ENCODE results near the gene PSMD11. TPM values are rescaled to one million over a fixed set of nuclear protein-coding genes. Genes with fewer than 3 reads are reported as not detected.
A peak's percentile ranks its signal among the peaks of the same experiment; 100 is the strongest.

The PSMD11 gene
- total RNA-seq, 1 experiment from 2014 or later = 163 TPM

DNA sequence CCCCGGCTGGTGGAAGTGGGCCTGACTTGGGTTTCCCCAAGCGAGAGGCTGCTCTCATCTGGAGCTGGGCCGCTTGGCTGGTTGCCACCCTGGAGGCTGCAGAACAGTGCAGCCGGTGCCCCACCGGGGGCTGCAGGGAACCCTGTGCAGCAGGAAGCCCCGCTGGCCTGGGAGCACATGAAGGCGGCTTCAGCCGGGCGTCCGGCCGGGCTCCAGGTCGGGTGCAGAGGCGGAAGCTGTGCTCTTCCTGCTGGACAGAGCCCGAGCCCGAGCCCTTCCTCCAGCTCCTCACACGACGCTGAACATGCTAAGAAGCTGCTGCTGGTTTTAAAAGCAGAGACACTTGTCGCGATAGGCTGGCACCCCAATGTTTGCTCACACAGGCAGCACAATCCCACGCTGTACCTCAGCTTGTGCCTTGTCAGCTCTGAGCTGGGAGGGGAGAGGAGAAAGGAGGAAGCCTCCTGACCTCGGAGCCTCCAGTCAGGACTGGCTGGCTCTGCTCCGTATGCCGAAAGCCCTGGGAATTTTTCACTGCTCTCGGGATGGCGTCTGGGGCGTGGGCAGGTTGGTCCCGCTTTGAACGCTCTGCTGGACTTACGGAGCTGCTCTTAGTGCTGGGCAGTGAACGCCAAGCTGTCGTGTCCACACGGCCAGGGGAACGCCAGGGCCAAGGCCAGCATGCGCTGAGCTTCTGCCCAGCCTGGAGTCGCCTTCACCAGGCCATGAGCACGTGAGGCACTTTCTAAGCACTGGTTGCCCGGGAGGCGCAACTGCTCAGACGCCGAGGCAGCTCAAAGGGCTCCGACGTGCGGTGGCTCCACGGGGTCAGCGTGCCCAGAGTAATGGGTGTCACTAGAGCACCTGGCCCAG is 51.3 kb downstream of the PSMD11 start:
- no peaks in the 10 kb centered on the region for H4K20me1 ChIP-seq (ENCODE audit: low read length)
- no peaks in the 10 kb centered on the region for H3K9me3 ChIP-seq (ENCODE audit: low read length)
- H3K4me2 ChIP-seq (ENCODE audit: low read length) = no peak overlapping the region
- no peak overlapping the region for H3K27ac ChIP-seq (ENCODE audit: low read length)
- no peak for DNase-seq
- TF ChIP-seq, protein P1, sequence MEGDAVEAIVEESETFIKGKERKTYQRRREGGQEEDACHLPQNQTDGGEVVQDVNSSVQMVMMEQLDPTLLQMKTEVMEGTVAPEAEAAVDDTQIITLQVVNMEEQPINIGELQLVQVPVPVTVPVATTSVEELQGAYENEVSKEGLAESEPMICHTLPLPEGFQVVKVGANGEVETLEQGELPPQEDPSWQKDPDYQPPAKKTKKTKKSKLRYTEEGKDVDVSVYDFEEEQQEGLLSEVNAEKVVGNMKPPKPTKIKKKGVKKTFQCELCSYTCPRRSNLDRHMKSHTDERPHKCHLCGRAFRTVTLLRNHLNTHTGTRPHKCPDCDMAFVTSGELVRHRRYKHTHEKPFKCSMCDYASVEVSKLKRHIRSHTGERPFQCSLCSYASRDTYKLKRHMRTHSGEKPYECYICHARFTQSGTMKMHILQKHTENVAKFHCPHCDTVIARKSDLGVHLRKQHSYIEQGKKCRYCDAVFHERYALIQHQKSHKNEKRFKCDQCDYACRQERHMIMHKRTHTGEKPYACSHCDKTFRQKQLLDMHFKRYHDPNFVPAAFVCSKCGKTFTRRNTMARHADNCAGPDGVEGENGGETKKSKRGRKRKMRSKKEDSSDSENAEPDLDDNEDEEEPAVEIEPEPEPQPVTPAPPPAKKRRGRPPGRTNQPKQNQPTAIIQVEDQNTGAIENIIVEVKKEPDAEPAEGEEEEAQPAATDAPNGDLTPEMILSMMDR (conservative IDR thresholded peaks at IDR 0.05; ENCODE audit: low read depth, low read length) = no peak
- TF ChIP-seq EZH2 (IDR thresholded peaks at IDR 0.05; ENCODE audit: low read length, unreplicated experiment) (no peak), EZH2phosphoT487 (IDR thresholded peaks at IDR 0.05; ENCODE audit: borderline replicate concordance, low read length) (no peak)
- H3K9ac ChIP-seq (ENCODE audit: low read length) = no peak overlapping the region
- BruUV-seq (replicated peaks) = no TSS peak
- no peaks in the 10 kb centered on the region for H3K27me3 ChIP-seq (ENCODE audit: low read length)
- no peak overlapping the region for H2AFZ ChIP-seq (ENCODE audit: low read length)
- intact Hi-C loops (cut with micrococcal nuclease) = no loop called here
- H3K9me2 ChIP-seq (replicated peaks; ENCODE audit: low read length) = no peaks in the 10 kb centered on the region
- H3K4me3 ChIP-seq (ENCODE audit: low read length) = no peak overlapping the region
- H3K4me1 ChIP-seq (ENCODE audit: insufficient read depth, low read length) = peaks cover 17% of the 10 kb centered on the region
- no peak for ATAC-seq
- ChIA-PET CTCF (no interaction called here), POLR2A (ENCODE audit: unreplicated experiment) (no interaction called here)
- H3K79me2 ChIP-seq (ENCODE audit: low read length) = no peaks in the 10 kb centered on the region
- H3F3A ChIP-seq (ENCODE audit: low read length, unreplicated experiment) = no peaks in the 10 kb centered on the region
- H3K36me3 ChIP-seq (ENCODE audit: low read depth, low read length) = no peaks in the 10 kb centered on the region

DNA sequence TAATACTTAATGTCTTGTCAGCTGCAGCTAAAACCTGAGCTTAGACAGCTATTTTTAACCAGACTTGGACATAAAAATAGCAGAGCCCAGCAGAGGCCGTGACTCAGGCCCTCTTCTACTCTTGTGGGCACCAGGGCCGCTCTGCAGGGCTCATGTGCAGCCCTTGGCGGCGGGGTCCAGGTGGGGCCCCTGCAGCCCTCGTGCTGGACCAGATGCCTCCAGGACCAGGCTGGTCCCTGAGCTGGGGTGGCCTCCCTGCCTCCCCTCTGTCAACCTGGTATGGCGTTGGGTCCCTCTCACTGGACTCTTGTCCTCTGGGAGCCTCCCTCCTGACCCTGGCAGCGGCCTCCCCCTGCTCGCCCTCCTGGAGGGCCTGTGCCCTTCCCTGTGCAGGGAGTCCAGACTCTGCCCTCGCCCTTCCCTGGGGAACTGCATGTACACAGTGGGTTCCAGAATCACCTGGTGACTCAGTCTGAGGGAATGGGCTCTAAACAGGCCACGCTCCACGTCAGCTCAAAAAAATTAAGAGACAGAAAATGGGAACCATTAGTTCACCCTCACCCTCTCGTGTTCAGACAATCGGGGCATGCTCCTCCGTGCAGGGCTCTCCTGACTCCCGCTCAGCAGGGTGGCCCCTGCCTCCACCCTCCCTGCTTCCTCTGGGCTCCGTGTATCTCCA is 52.2 kb downstream of the PSMD11 start:
- Histone ChIP-seq H3K79me2 (ENCODE audit: low read length) (no peaks in the 10 kb centered on the region), H3K9me2 (replicated peaks; ENCODE audit: low read length) (no peaks in the 10 kb centered on the region), H3K4me1 (ENCODE audit: insufficient read depth, low read length) (peaks cover 17% of the 10 kb centered on the region), H3F3A (ENCODE audit: low read length, unreplicated experiment) (no peaks in the 10 kb centered on the region), H4K20me1 (ENCODE audit: low read length) (no peaks in the 10 kb centered on the region), H3K27me3 (ENCODE audit: low read length) (no peaks in the 10 kb centered on the region), H3K27ac (ENCODE audit: low read length) (peak overlapping the region; percentile 49), H2AFZ (ENCODE audit: low read length) (peak overlapping the region; percentile 66), H3K4me2 (ENCODE audit: low read length) (peak overlapping the region; percentile 43; the same call in 1 of the 2 replicates), H3K9me3 (ENCODE audit: low read length) (no peaks in the 10 kb centered on the region), H3K36me3 (ENCODE audit: low read depth, low read length) (no peaks in the 10 kb centered on the region), H3K9ac (ENCODE audit: low read length) (no peak overlapping the region), H3K4me3 (ENCODE audit: low read length) (no peak overlapping the region)
- CTCF ChIA-PET = no interaction called here
- peak; percentile 88 for ATAC-seq
- POLR2A ChIA-PET (ENCODE audit: unreplicated experiment) = no interaction called here
- peak; percentile 75 for DNase-seq
- TF ChIP-seq, protein P1 (conservative IDR thresholded peaks at IDR 0.05; ENCODE audit: low read depth, low read length) = no peak
- TF ChIP-seq EZH2phosphoT487 (IDR thresholded peaks at IDR 0.05; ENCODE audit: borderline replicate concordance, low read length) = no peak
- no peak for TF ChIP-seq EZH2 (IDR thresholded peaks at IDR 0.05; ENCODE audit: low read length, unreplicated experiment)
- no TSS peak for BruUV-seq (replicated peaks)
- intact Hi-C loops (cut with micrococcal nuclease) = no loop called here

Data from PC-3 (cell line).